LNCAP (cell line): ENCODE data around the gene PEX11A.

Source experiments
- CTCF ChIP-seq: fragments of 450-650 bp; IDR thresholded peaks from 2 replicates; pipeline ENCODE4 v1.5.1; 2017; ENCODE audit warnings: mild to moderate bottlenecking

PEX11A gene

DNA sequence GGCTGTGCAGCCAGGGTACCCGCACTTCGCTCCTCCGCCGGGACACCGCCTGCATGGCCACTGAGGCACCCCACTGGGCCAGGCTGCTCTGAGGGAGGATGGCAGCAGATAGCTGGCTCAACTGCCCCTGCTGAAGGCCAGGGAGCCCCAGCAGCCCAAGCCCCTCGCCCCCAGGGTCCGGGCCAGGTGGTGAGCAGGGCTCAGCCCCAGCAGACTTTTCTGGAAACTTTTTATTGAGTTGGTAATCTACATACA is 22.9 kb downstream of the PEX11A start:
- TF ChIP-seq CTCF = no peak

GRCh38 chr15:89666858-89667705 is 23.5 kb downstream of the PEX11A start:
- no peak for TF ChIP-seq CTCF

DNA sequence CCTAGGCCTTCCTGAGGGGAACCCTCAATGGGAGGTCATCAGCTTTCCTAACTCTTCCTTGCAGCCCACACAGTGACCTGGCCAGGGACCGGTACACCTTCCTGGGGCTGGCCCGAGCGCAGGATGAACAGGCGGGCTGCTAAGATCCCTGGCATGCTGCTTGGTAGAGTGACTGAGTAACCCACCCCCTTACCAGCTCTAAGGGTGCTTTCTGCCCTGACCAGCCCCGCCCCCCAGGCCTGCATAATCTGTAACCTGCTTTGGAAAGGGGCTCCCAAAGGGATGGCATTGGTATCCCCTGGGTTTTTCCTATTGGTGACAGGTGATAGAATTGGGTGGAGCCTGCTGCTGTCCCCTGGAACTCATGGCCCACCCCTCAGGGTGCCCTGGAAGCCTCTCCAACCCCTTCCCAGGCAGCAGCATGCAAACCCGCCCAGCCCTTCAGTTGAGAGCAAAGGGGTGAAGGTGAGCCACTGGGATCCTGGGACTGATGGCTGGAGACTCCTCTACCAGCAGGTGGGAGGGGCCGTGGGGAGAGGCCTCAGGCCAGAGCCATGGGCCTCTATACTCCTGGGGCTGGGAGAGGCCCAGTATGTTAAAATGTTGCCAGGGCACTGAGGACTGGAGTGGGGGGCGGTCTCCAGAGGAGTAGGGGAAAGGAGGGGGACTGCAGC is 24.2 kb downstream of the PEX11A start:
- TF ChIP-seq CTCF = no peak

DNA sequence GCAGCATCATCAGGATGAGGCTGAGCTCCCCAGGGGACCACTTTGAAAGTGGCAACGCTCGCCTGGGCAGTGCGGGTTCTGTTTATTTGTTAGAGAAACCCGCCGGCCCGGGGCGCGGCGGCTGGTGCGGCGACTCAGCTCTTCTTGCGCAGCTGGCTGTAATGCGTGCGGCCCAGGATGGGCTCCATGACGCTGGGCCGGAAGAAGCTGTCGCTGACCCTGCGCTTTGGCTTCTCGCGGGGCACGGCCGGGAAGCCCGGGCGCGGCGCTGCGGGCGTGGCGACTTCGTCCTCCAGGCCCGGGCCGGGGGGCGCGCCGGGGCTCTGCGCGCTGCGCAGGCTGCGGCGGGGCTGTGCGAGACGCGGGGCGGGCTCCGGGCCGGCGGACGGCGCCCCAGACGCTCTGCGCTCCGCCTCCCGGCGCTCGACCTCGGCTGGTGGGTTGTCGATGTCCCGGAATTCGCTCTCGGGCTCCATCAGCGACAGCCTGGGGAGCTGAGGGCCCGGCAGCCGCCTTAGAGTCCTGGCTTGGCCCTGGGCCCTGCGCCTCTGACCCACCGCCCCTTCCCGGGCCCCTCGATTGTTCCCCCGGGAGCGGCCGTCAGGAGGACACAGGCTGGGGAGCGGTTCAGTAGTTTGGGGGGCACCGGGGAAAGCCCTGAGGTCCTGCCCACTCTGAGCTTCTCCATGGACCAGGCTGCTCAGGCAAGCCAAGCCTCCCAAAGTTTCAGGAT is 24.9 kb downstream of the PEX11A start:
- no peak for TF ChIP-seq CTCF

DNA sequence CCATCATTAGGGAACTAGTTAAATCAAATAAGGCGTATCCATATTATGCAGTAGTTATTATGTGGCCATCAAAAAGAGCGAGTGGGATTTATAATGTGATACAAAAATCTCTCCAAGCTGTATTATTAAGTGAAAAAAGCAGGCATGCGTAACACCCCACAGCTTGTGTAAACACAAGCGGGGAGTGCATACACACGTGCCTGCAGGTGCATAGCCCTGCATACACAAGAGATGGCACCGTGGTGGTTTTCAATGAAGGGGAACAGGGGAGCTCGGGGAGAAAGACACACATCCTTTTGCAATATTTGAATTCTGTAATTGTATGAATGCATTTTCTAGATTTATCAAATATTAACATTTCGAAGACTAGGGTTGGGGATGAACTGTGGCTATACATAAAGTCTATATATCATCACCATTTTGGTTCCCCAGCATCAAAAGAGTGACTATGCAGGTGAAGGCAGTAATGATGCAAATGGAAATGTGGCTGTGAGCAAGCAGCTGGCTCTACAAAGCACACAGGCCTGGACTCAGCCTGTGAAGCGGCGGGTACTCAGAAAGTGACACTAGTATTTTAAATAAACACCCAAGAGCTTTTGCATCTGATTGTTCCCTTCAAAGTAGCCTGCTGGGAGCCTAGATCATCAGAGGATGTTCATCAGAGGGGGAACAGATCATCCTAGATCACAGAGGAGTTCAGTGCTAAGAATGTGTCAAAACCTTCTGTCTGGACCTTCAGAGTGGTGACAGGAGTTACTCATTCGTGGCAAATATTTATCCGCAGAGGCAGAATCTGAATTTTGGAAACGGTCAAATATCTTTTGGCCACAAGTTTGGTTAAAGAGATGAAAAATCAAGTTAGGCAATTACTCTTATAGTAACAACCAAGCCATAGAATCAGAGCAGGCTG is 25.9 kb downstream of the PEX11A start:
- TF ChIP-seq CTCF = no peak

DNA sequence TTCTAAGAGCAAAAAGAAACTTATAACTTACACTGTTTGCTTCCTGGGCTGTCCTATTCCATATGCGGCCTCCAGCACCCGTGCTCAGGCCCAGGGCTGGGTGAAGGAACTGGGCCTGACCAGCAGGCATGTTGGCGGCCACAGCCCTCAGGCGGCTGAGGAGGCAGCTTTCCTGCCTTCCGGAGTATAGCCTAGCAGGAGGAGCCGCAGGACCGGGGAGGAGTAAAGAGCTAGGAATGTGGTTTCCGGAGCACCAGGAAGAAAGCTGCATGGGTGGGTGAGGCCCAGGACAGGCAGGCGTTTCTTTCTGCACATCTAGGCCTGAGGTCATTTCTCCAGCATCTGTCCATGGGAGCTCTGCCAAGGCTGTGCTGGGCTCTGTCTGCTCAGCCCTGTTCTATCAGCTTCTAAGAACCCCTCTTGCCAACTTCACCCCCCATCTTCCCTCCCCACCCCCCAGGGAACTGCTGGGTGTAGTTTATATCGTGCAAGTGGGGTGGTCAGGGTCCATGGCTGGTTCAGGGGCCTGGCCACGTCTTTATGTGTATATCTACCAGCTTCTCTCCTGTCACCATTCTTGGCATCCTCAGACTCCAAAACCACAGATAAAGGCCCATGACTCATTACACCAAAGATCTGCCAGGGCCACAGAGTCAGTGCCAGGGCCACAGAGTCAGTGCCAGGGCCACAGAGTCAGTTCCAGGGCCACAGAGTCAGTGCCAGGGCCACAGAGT is 27.5 kb downstream of the PEX11A start:
- no peak for TF ChIP-seq CTCF
